SK-N-MC (cell line): ENCODE data around the gene TBRG4.

Experiments
- EZH2 ChIP-seq: fragments of 200-600 bp; sonication (generic); IDR thresholded peaks from one replicate; pipeline ENCODE4 v1.6.1; 2017; ENCODE audit warnings: antibody characterized with exemption
- FOXP2 ChIP-seq: optimal IDR thresholded peaks from 2 replicates; pipeline ENCODE3; 2011; ENCODE audit warnings: mild to moderate bottlenecking, moderate library complexity; ENCODE audit not compliant: insufficient read depth; ENCODE audit errors: extremely low read length, control extremely low read depth
- POLR2AphosphoS5 ChIP-seq: IDR thresholded peaks from 2 replicates; pipeline ENCODE4 v1.6.1; 2012; ENCODE audit warnings: mild to moderate bottlenecking, low read depth, low read length, borderline replicate concordance

- no peak for TF ChIP-seq EZH2
- TF ChIP-seq POLR2AphosphoS5: no peak
- TF ChIP-seq FOXP2: no peak
Measured at GRCh38 chr7:45129181-45129800, 17.8 kb upstream of the TBRG4 start.
